B cell (primary cell): ENCODE measurements around the gene ROR2.

Source experiments
- CTCF ChIP-seq: fragments of 200-600 bp; IDR thresholded peaks from one replicate; pipeline ENCODE4 v1.8.0; 2022; ENCODE audit warnings: antibody characterized with exemption, mild to moderate bottlenecking
- EZH2 ChIP-seq: IDR thresholded peaks from 2 replicates; pipeline ENCODE4 v1.6.1; 2012; ENCODE audit warnings: borderline replicate concordance, low read depth, mild to moderate bottlenecking, moderate library complexity, low read length; ENCODE audit not compliant: insufficient read depth, poor library complexity, severe bottlenecking

GRCh38 chr9:91991721-91992341 is 41.8 kb upstream of the ROR2 start:
- TF ChIP-seq CTCF (no peak), EZH2 (no peak)
